Skeletal muscle tissue (tissue), 4 donors: ENCODE measurements around the gene C1orf56. TPM values are rescaled to one million over a fixed set of nuclear protein-coding genes. Genes with fewer than 3 reads are reported as not detected.

ENCODE experiments used
- H3K27ac ChIP-seq: one replicate; pipeline ENCODE4 v1.7.0; 2013; ENCODE audit warnings: mild to moderate bottlenecking, low read depth, low read length, inconsistent platforms
- H3K27me3 ChIP-seq, 3 donors: one replicate each; pipeline ENCODE4 v1.7.0; 2013; ENCODE audit warnings: low read length in 3 of 3; ENCODE audit not compliant: control insufficient read depth in 3 of 3, insufficient read depth in 3 of 3
- H3K36me3 ChIP-seq, 3 donors: one replicate each; pipeline ENCODE4 v1.7.0; 2013; ENCODE audit warnings: low read length in 3 of 3; ENCODE audit not compliant: control insufficient read depth in 3 of 3, insufficient read depth in 3 of 3
- H3K4me1 ChIP-seq, 3 donors: one replicate each; pipeline ENCODE4 v1.7.0; 2013; ENCODE audit warnings: low read length in 3 of 3, mild to moderate bottlenecking in 3 of 3; ENCODE audit not compliant: control insufficient read depth in 3 of 3, insufficient read depth in 3 of 3
- H3K4me3 ChIP-seq, 3 donors: one replicate each; pipeline ENCODE4 v1.7.0; 2013; ENCODE audit warnings: low read length in 3 of 3
- H3K9ac ChIP-seq, 3 donors: one replicate each; pipeline ENCODE4 v1.7.0; 2013; ENCODE audit warnings: low read length in 3 of 3, mild to moderate bottlenecking in 3 of 3, moderate library complexity in 2 of 3, low read depth in 1 of 3
- H3K9me3 ChIP-seq, 3 donors: one replicate each; pipeline ENCODE4 v1.7.0; 2013; ENCODE audit warnings: low read length in 3 of 3; ENCODE audit not compliant: control insufficient read depth in 3 of 3
- total RNA-seq: library from RNA; depleted of rRNA; stranded (reverse); fragments of >200 nt; gene quantifications from one replicate; pipeline ENCODE4 v1.2.3, GENCODE V29; 2014
- donor health status: Osteomylitis.

C1orf56 gene
- total RNA-seq, 1 donor from 2014 or later, result 1.6 TPM

DNA sequence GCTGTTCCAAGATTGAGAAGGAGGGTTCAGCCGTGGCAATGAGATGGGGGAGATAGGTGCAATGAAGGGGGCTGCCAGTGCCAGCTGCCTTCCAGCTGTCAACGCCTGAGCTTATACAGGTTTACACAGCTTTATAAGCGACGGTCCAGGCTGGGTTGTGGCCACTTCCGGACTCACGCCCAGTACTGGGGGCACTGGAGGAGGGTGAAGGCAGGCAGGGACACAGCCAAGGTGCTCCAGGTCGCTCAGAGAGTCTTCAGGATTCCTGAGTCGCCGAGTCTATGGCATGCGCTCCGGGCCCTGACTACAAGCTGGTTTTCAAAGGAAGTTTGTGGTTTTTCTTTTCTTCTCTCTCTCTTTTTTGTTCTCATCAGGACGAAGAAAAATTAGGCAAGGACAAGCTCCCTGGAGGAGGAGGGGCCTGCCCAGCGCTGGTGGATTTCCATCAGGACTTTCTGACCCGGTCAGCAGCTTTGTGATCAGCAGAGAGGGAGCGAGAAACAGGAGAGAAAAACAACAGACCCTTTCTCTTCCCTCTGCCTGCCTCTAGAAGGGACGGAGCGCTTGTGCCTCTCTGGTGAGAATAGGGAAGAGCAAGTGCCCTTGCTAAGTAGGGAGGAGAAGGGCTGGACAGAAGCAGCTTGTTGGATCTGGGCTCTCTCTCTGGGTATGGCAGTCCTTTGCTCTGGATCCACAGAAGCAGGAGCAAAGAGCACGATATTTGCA is 41.1 kb upstream of the C1orf56 start, which contains the start of gene MINDY1:
TSS of gene MINDY1 (minus strand) at position 576 of the 726 bp plus-strand sequence. CDS start 4,285 bp downstream, outside the sequence.
- Histone ChIP-seq H3K9me3 (no peaks in the 10 kb centered on the region), H3K27me3 (no peaks in the 10 kb centered on the region), H3K27ac (peak within 1 kb of the TSS; percentile 80), H3K9ac (peak within 1 kb of the TSS; percentile 90 to 97 (median 93)), H3K36me3 (peaks cover 8 to 15% (median 13%) of the 10 kb centered on the region in 3 donors), H3K4me1 (peaks cover 34 to 63% (median 51%) of the 10 kb centered on the region in 3 donors), H3K4me3 (peak within 1 kb of the TSS; percentile 92 to 100 (median 98))

DNA sequence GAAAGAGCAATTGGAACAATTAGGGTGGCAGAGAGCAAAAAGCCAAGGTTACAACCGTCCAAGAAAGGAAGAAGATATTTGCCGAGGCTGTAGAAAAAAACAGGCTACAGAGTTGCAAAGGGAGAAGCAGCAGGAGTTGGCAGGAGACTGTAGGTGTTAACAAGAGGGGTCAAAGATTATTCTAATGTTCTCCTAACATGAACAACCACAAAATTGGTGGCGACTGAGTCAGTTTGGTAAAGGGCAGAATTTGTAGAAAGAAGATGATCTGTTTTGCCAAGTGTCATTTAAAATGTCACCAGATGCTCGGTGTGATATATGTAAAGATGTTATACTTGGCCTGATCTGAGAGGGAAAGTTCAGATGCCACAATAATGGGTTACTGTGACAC is 39.7 kb upstream of the C1orf56 start:
- Histone ChIP-seq H3K9ac (peak overlapping the region; percentile 80 to 98 (median 90)), H3K27me3 (no peaks in the 10 kb centered on the region), H3K4me1 (peaks cover 35 to 53% (median 45%) of the 10 kb centered on the region in 3 donors), H3K27ac (peak overlapping the region; percentile 80), H3K4me3 (peak overlapping the region; percentile 92 to 100 (median 98)), H3K9me3 (no peaks in the 10 kb centered on the region), H3K36me3 (peaks cover 0 to 3% (median 2%) of the 10 kb centered on the region in 3 donors)

DNA sequence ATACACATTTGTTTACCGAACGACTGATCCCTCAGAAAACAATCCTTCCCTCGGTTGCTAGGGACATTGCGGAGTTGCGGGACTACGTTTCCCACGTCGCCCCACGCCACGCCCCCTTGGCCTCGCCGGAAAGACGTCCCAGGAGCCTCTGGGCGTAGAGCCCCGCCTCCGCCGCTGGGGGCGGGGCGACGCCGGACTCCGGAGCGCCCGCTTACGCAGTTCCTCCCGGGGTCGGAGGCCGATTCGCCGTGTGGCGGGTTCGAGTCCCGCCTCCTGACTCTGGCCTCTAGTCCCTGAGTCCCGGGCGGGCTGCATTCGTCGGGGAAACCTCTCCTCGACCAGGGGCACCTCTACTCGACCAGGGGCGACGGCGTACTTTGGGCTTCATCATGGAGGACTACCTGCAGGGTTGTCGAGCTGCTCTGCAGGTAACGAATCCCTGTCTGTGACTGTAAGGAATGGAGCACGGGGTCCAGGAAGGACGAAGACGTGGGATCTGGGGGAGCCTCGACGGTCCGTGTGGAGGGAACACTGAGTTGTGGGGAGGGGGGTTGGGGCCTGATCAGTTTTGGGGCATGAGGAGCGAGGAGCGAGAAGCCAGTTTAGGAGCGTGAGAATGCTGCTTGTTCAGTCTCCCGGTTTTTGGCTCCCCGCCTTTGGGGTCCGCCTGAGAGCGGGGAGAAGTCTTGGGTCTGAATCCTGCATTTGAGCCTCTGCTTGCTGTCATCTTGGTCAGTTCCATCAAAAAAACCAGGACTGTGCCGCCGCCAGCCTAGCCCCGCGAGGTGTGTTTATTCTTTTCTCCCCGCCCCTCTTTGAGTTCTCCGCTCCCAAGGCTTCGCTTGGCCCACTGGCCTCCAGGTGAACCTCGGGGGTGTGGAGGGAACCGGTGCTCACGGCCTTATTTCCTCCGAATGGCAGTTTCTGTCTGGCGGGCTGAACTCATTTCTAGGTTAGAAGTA is 39.0 kb upstream of the C1orf56 start, which contains the start of gene PRUNE1:
TSS of gene PRUNE1 (plus strand) at position 206 of the 962 bp plus-strand sequence. CDS start at position 390, 184 bp downstream.
- H3K9ac ChIP-seq, result peak within 1 kb of the TSS; percentile 90 to 98 (median 97)
- no peaks in the 10 kb centered on the region for H3K9me3 ChIP-seq
- peak within 1 kb of the TSS; percentile 92 to 100 (median 98) for H3K4me3 ChIP-seq
- H3K27me3 ChIP-seq, result no peaks in the 10 kb centered on the region
- peaks cover 0 to 4% (median 3%) of the 10 kb centered on the region in 3 donors for H3K36me3 ChIP-seq
- H3K27ac ChIP-seq, result peak within 1 kb of the TSS; percentile 80
- peaks cover 31 to 53% (median 43%) of the 10 kb centered on the region in 3 donors for H3K4me1 ChIP-seq

DNA sequence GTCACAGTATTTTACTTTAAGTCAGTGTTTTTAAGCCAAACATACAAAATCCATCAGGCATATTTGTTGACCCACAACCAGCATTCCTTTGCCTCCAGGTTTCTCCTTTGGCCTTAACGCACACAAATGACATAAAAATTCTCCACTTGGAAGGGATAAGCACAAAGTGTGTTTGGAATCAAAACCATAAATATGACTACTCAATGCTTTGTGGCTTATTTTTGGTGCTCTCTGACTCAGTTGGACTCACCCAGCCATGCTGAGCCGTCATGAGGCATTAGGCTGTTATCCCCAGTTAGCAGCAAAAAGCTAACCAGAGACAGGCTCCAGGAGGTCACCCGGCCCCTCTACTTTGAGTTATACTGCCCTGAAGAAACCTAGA is 38.4 kb upstream of the C1orf56 start:
- peaks cover 31 to 52% (median 43%) of the 10 kb centered on the region in 3 donors for H3K4me1 ChIP-seq
- peak overlapping the region; percentile 92 to 100 (median 98) for H3K4me3 ChIP-seq
- H3K27ac ChIP-seq, result peak overlapping the region; percentile 80
- H3K36me3 ChIP-seq, result peaks cover 0 to 4% (median 3%) of the 10 kb centered on the region in 3 donors
- H3K27me3 ChIP-seq, result no peaks in the 10 kb centered on the region
- no peaks in the 10 kb centered on the region for H3K9me3 ChIP-seq
- peak overlapping the region; percentile 90 to 98 (median 97) for H3K9ac ChIP-seq

DNA sequence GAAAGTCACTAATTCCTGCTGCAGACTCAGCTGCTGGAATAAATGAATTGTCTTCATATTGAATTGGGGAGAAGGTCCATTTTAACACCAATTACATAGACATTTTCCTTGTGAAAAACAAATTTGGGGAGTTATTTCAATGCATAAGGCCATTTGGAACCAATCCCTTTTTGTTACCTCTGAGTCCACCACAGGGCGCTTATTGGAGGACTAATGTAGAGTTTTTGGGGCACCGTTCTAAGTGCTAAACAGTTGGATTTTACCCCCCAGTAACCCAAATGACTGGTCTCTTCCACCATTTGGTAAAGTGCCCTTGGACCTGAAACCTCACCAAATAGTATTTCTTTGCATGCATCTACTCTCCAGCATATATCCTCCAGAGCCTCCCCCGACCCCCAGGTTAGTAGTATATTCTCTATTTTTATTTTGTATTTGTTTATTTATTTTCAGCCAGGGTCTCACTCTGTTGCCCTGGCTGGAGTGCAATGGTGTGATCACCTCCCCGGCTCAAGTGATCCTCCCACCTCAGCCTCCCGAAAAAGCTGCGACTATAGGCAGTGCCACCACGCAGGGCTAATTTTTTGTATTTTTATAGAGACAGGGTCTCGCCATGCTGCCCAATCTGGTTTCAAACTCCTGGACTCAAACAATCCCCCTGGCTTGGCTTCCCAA is 37.7 kb upstream of the C1orf56 start:
- no peaks in the 10 kb centered on the region for H3K27me3 ChIP-seq
- peaks cover 31 to 47% (median 38%) of the 10 kb centered on the region in 3 donors for H3K4me1 ChIP-seq
- H3K9ac ChIP-seq, result peak overlapping the region in 2 of 3 donors; percentile 4 to 98
- H3K4me3 ChIP-seq, result peak overlapping the region; percentile 92 to 100 (median 98)
- peaks cover 0 to 4% (median 3%) of the 10 kb centered on the region in 3 donors for H3K36me3 ChIP-seq
- peak overlapping the region; percentile 80 for H3K27ac ChIP-seq
- H3K9me3 ChIP-seq, result no peaks in the 10 kb centered on the region

DNA sequence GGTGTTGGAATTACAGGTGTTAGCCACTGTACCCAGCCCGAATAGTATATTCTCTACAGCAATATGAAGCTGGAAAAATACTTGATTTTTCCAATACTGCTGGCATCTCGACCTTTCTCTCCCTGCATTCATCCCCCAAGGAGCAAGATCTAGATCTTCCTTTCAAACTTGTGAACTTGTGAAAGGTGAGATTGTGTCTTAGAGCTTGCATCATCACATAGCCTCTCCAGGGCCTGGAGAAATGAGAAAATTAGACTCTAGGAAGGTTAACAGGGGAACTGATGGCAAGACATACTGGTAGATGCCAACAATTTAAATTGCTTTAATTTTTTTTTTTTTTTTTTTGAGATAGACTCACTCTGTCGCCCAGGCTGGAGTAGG is 37.2 kb upstream of the C1orf56 start:
- H3K27ac ChIP-seq, result no peak overlapping the region
- H3K36me3 ChIP-seq, result peaks cover 0 to 4% (median 3%) of the 10 kb centered on the region in 3 donors
- H3K4me1 ChIP-seq, result peaks cover 31 to 45% (median 34%) of the 10 kb centered on the region in 3 donors
- H3K9me3 ChIP-seq, result no peaks in the 10 kb centered on the region
- H3K27me3 ChIP-seq, result no peaks in the 10 kb centered on the region
- H3K9ac ChIP-seq, result no peak overlapping the region
- no peak overlapping the region for H3K4me3 ChIP-seq

DNA sequence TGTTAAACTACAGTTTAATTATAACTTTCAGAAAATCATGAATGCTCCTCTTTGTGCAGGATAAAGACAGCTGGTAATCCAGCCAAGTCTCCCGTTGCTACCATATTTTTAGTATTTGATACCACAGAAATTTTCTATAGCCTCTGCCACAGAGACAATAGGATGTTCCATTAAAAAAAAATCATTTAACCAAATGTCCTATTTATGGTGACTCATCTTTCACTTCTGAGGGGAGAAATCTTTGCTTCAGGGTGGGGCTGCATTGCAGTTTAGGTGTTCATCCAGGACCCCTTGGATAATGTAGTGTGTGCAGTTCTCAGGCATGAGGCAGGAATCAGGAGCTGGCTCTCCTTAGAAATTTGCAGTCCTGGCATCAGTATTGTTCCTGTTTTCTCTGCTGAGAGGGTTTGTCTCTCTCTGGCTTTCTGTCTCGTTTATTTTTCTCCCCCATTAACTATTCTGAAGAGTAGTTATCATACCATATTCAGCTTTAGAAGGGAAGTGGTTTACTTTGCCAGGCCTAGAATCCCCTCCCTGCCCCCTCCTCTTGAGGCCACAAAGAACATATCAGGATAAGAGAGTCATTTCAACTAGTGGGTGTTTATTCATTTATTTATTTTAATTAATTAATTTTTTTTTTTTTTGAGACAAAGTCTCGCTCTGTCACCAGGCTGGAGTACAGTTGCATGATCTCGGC is 36.2 kb upstream of the C1orf56 start:
- Histone ChIP-seq H3K36me3 (peaks cover 0 to 4% (median 3%) of the 10 kb centered on the region in 3 donors), H3K4me1 (peaks cover 23 to 35% (median 26%) of the 10 kb centered on the region in 3 donors), H3K9me3 (no peaks in the 10 kb centered on the region), H3K27ac (no peak overlapping the region), H3K27me3 (no peaks in the 10 kb centered on the region), H3K9ac (no peak overlapping the region), H3K4me3 (no peak overlapping the region)

DNA sequence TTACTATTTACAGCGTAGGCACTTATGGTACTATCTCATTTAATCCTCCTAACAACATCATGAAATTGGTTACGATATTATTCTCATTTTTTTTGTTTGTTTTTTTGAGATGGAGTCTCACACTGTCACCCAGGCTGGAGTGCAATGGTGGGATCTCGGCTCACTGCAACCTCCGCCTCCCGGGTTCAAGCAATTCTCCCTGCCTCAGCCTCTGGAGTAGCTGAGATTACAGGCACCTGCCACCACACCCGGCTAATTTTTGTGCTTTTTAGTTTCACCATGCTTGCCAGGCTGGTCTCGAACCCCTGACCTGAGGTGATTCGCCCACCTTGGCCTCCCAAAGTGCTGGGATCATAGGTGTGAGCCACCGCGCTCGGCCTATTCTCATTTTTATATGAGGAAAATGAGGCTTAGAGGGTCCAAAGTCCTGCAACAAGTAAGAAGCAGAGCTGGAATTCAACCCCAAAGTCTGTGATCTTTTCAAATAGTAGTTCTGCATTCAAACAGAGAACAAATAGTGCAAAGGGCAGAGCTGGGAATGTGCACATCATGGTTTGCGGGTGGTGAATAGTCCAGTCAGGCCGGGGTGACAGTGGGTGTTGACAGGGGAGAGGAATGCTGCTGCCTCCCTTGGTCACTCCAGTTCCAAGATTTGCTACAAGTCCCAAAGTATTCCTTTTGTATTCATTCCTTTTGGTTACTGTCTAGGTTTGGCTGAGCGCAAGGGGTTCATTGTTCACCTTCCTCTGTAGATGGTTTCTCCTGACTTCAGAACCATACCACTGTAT is 34.7 kb upstream of the C1orf56 start:
- no peak overlapping the region for H3K9ac ChIP-seq
- H3K9me3 ChIP-seq, result no peaks in the 10 kb centered on the region
- no peak overlapping the region for H3K4me3 ChIP-seq
- peaks cover 0 to 5% (median 3%) of the 10 kb centered on the region in 3 donors for H3K36me3 ChIP-seq
- H3K4me1 ChIP-seq, result peaks cover 13 to 21% (median 16%) of the 10 kb centered on the region in 3 donors
- no peaks in the 10 kb centered on the region for H3K27me3 ChIP-seq
- no peak overlapping the region for H3K27ac ChIP-seq
